ENCODE results near the gene ELFN1.

Gene ELFN1

DNA sequence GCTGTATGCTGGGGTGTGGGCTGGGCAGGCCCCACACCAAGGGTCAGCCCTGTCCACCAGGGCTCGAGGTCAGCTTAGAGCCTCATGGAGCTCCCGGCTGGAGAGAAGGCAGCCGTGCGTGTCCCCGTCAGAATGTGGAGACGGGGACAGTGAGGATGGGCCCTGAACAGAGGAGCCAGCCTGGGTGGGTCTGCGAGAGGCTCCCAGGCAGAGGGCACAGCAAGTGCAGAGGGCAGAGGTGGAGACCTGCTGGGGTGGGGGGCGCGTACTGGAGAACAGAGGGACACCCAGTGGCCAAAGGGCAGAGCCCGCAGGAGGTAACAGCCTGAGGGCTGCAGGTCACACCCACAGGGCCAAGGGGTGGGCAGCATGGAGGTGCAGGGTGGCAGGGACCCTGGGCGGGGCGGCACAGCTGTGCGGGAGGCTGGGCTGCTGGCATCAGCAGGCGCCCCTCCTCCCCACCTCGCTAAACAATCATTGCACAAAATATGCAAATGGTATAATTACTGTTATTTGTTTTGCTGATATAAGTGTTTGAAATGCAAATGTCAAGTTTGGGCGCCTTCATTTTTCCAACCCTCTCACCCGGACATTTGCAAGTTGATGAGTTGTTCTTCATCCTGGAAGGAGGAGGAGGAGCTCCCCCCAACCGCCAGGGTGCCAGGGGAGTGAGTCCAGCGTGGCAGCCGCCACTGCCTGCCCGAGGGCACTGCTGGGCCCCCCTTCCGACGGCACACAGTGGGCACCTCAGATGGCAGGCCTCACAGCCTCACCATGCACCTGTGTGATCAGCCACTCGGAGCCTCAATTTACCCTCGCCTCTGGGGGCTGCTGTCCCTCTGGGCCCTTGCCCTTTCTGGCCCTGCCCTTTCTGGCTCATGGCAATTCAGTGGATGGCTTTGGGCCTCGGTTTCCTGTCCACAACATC, 35.0 kb downstream of the ELFN1 start:
- Mint-ChIP-seq H3K27me3 (ENCODE audit: low read depth, poor library complexity) (peaks cover 13% of the 10 kb centered on the region), H3K27ac (no peak overlapping the region), H3K9me3 (peaks cover 48% of the 10 kb centered on the region), H3K4me1 (peaks cover 17% of the 10 kb centered on the region), H3K4me3 (no peak overlapping the region), H3K36me3 (ENCODE audit: low read depth) (peaks cover 59% of the 10 kb centered on the region)
- TF ChIP-seq, protein P1, sequence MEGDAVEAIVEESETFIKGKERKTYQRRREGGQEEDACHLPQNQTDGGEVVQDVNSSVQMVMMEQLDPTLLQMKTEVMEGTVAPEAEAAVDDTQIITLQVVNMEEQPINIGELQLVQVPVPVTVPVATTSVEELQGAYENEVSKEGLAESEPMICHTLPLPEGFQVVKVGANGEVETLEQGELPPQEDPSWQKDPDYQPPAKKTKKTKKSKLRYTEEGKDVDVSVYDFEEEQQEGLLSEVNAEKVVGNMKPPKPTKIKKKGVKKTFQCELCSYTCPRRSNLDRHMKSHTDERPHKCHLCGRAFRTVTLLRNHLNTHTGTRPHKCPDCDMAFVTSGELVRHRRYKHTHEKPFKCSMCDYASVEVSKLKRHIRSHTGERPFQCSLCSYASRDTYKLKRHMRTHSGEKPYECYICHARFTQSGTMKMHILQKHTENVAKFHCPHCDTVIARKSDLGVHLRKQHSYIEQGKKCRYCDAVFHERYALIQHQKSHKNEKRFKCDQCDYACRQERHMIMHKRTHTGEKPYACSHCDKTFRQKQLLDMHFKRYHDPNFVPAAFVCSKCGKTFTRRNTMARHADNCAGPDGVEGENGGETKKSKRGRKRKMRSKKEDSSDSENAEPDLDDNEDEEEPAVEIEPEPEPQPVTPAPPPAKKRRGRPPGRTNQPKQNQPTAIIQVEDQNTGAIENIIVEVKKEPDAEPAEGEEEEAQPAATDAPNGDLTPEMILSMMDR (IDR thresholded peaks at IDR 0.05) = no peak
- DNase-seq = no peak

DNA sequence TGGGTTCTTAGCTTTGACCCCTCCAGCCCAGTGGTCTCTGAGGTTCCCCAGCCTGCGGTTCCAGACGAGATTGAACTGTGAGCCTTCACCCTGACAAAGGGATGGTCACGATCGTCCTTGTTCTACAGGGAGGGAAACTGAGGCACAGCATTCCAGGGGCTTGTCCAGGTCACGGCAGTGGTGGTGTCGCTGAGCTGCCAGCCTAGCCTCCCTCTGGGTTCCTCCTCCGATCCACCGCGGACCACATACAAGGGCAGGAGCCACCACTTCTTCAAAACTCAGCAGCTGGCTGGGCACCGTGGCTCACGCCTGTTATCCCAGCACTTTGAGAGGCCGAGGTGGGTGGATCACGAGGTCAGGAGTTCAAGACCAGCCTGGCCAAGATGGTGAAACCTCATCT, 35.8 kb downstream of the ELFN1 start:
- Mint-ChIP-seq H3K4me3 (no peak overlapping the region), H3K36me3 (ENCODE audit: low read depth) (peaks cover 59% of the 10 kb centered on the region), H3K9me3 (peaks cover 41% of the 10 kb centered on the region), H3K4me1 (peaks cover 17% of the 10 kb centered on the region), H3K27ac (no peak overlapping the region), H3K27me3 (ENCODE audit: low read depth, poor library complexity) (peaks cover 13% of the 10 kb centered on the region)
- TF ChIP-seq, protein P1 (IDR thresholded peaks at IDR 0.05) = no peak
- DNase-seq = no peak

DNA sequence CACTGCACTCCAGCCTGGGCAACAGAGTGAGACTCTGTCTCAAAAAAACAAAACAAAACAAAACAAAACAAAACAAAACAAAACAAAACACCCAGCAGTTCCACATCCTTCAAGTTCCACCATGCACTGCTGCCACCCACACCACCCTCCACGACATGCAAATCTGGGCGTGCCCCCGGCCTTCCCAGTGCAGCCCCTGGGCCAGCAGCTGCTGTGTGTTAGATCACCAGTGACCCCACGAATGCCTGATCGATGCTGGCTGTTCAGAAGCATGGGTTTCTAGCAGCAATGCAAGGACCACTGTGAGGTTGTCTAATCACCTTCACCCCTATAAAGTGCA, 36.3 kb downstream of the ELFN1 start:
- peaks cover 60% of the 10 kb centered on the region for H3K36me3 Mint-ChIP-seq (ENCODE audit: low read depth)
- TF ChIP-seq, protein P1 (IDR thresholded peaks at IDR 0.05) = no peak

DNA sequence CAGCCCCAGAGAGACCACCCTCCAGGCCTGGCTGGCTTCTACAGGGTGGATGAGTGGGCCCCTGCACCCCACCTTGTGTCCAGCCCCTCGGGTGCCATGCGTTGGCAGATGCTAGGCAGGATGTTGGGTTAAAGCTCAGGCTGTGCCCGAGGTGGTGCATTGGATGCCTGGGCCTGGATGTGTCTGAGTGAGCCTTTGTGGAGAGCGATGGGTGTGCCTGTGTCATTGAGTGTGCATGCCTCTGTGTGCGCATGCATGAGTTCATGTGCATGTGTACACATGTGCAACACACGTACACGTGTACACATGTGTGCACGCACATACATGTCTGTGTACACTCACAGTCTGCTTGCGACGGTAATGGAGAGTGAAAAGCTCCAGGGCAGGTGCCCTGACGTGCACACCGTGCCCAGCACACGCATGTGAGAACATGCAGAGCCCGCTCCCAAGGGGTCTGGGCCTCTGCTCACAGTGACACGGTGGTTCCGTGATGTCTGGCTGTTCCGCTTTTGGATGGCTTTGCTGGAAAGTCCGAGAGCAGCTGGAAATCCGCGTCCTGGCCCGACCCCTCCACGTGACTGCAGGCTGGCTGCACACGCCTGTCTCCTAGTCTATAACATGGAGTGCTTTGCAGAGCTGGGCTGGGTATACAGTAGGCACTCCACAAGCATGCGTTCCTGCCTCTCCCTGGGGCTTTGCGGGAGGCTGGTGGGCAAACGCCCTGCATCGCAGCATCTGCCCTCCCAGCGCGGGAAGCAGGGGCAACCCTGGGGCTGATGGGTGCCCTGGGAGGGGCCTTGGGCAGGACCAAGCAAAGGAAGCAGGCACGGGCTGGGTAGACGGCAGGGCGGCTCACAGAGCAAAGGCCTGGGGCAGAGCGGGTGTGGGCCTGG, 36.9 kb downstream of the ELFN1 start:
- H3K9me3 Mint-ChIP-seq = peaks cover 32% of the 10 kb centered on the region
- DNase-seq = no peak
- H3K27ac Mint-ChIP-seq = no peak overlapping the region
- TF ChIP-seq, protein P1 (IDR thresholded peaks at IDR 0.05) = no peak
- peaks cover 24% of the 10 kb centered on the region for H3K4me1 Mint-ChIP-seq
- H3K27me3 Mint-ChIP-seq (ENCODE audit: low read depth, poor library complexity) = peaks cover 13% of the 10 kb centered on the region
- H3K4me3 Mint-ChIP-seq = no peak overlapping the region
- H3K36me3 Mint-ChIP-seq (ENCODE audit: low read depth) = peaks cover 57% of the 10 kb centered on the region

More for the DNA sequence above, 36.3 kb downstream of the ELFN1 start:
- H3K27ac Mint-ChIP-seq = no peak overlapping the region
- DNase-seq = no peak
- peaks cover 36% of the 10 kb centered on the region for H3K9me3 Mint-ChIP-seq
- H3K4me3 Mint-ChIP-seq = no peak overlapping the region
- H3K27me3 Mint-ChIP-seq (ENCODE audit: low read depth, poor library complexity) = peaks cover 13% of the 10 kb centered on the region
- peaks cover 21% of the 10 kb centered on the region for H3K4me1 Mint-ChIP-seq

DNA sequence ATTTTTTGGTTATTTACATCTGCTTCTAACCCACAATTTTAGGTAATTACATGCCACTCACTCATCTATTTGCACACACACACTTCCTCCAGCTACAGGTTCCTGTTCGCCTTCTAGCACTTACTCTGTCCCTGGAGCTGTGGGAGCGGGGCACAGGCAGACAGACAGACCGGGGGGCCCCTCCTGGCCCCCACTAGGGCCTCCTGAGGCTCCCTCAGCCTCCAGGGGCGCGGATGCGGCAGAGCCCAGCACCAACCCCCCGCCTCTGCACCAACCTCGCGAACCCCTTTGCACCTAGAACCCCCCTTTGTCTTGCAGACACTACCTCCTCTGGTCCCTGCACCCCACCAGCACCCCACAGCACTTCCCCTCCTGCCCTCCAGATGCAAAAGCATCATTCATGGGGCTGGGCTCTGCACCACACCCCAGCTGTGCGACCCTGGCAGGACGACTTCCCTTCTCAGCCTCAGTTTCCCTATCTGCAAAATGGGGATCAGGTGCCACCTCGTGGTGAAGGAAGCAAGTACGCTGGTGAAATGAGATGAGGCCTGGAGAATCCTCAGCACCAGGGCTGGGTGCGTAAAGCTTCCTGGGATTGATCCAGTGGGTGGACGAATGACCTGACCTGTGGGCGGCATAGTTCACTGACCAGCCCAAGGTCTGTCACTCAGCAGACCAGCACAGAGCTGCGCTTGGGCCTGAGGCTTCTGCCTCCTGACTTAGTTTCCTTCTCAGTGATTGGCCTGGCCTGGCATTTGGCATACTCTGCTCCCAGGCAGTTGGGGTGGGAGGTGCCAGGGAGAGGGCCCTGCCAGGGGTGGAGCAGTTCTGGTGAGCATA, 37.9 kb downstream of the ELFN1 start:
- TF ChIP-seq, protein P1 (IDR thresholded peaks at IDR 0.05) = no peak
- H3K36me3 Mint-ChIP-seq (ENCODE audit: low read depth) = peaks cover 47% of the 10 kb centered on the region
- peaks cover 9% of the 10 kb centered on the region for H3K27me3 Mint-ChIP-seq (ENCODE audit: low read depth, poor library complexity)
- H3K4me3 Mint-ChIP-seq = no peak overlapping the region
- DNase-seq = no peak
- H3K4me1 Mint-ChIP-seq = peaks cover 28% of the 10 kb centered on the region
- H3K9me3 Mint-ChIP-seq = peaks cover 21% of the 10 kb centered on the region
- no peak overlapping the region for H3K27ac Mint-ChIP-seq
